Stimulated activated CD8-positive, alpha-beta memory T cell treated with anti-CD3 and anti-CD28 coated beads, Interleukin-4, amount 100 ng/mL, for 48 hours (primary cell): ENCODE measurements around the gene EPAS1.

Experiments used
- DNase-seq: peaks from one replicate; pipeline ENCODE4 v3.0.0-alpha.2; 2020

EPAS1 gene

GRCh38 chr2:46303233-46303632, 6.0 kb downstream of the EPAS1 start:
- DNase-seq, result no peak

DNA sequence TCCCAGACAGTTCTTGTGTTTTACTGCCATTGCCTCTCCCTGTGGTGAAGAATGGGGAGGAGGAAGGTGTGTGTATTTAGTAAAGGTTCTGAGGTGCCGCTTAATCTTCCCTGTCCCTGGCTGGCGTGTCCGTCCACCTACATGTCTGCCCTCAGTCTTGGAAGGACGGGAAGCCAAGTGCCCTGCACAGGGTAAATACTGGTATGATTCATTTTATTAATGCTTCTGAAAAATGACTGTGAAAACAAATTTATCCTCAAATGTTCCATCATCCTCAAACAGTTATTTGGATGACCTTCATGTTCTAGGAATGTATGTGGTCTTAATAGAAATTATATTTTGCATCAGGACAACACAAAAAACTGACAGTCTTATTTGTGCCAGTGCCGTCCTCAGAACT, 6.6 kb downstream of the EPAS1 start:
- DNase-seq, result no peak

- no peak for DNase-seq
Observed at GRCh38 chr2:46304635-46305034, 7.4 kb downstream of the EPAS1 start.

- no peak for DNase-seq
Observed at GRCh38 chr2:46305187-46305586, 8.0 kb downstream of the EPAS1 start.

DNA sequence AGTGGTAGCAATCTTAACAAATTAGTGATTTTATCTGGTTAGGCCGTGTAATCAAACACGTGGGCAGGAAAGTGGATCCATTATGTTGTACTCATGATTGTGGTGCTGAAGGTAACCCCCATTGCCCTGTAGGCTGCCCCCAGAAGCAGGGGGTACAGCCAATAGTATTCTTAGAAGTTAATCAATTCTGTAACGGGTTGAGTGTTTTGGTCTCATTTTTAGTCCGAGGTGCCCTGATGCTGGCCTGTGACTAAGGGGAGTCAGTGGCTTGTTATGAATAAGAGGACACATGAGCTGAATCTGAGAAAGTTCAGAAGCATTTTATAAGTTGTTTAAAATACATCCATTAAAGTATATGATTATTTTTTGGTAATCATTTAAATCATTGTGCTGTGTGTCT, 8.6 kb downstream of the EPAS1 start:
- DNase-seq, result peak; percentile 34

DNA sequence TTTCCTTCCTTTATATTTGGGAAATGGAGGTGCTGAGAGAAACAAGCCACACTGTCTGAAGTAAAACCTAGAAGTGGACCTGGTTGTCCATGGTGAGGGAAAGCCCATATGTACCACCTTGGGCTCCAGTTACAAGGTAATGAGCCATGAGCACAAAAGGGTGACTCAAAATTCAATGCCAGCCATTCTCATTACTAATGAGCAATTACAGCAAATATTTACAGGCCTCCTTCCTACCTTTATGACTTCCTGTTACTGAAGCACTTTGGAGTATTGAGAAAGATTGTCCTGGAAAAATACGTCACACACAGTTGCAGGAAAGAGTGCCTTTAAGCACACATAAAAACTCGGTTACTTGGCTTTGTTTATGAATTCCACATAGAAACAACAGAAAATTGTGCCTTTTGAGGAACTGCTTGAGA, 9.1 kb downstream of the EPAS1 start:
- no peak for DNase-seq

GRCh38 chr2:46306988-46307655, 9.9 kb downstream of the EPAS1 start:
- no peak for DNase-seq

DNA sequence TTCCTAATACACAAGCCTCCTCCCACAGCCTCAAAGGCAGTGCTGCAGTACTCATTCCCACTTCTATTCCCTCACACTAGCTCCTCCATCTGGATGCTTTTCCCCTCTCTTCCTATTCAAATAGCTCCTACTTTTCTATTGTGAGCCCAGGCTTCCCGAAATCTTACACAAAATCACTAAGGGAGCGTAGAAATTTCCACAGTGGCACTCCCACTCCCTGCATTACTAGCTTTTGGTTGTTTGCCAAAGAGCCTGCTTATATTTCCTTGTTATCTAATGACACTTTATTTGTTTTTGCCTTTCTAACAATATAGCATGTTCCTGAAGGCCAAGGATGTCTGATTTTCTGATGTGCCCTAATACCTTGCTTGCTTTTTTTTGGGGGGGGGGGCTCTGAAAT, 10.9 kb downstream of the EPAS1 start:
- no peak for DNase-seq

- DNase-seq, result no peak
Observed at GRCh38 chr2:46308629-46309028, 11.4 kb downstream of the EPAS1 start.

DNA sequence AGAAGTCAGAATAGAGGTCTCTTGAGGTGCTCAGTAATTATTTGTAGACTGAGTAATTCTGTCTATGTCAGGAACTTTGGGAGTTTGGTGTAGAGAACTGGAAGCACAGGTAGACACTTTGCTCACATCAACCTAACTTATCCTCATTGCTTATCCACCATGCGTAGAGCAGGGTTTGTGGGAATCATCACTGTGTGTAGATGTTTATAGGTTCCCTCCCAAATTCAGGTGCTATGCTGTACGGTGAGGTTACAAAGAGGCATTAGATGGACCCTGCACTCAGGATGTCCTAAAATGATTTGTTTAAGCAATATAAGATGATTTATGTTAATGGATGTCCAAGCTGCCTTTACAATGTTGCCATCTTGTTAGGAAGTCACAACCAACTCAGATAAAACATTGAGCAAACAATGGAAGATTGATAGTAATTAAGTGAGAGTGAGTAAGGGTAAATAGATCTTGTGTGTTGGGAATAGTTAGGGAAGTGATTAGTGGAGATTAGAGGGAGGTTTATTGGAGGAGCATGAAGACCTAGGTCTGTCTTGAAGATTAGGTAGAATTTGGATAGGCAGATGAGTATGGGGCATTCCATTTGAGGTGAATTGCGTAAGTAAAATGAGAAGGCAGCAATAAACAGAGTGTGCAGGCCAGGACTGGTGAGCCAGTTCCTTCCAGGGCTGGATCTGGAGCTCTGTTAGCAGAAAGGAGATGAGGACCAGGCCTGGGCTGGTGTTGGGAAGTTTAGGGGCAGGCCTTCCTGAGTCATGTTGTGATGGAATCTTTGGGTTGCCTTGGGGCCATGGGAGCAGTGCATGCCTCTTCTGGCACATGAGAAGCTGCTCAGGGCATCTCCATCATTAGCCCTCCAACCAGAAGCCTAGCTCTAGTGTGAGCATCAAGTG, 12.1 kb downstream of the EPAS1 start:
- DNase-seq, result no peak

DNA sequence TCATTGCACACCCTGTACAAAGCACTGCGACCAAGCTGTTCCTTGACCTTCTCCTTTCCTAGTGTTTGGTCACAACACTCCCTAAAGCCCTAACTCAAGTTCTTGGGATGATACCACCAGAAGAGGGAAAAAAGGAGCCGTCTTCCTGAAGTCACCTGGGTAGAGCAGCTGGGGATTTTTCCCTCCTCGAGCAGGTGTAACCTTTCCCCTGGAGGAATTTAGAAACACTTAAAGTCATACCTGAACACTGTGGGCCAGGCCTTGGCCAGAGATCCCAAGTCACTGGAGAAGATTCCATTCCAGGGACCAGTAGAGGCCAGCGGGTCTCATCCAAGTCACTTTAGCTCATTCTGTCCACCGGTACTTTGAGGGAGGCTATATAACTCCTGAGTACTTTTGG, 13.2 kb downstream of the EPAS1 start:
- no peak for DNase-seq

GRCh38 chr2:46311651-46312223, 14.5 kb downstream of the EPAS1 start:
- no peak for DNase-seq

DNA sequence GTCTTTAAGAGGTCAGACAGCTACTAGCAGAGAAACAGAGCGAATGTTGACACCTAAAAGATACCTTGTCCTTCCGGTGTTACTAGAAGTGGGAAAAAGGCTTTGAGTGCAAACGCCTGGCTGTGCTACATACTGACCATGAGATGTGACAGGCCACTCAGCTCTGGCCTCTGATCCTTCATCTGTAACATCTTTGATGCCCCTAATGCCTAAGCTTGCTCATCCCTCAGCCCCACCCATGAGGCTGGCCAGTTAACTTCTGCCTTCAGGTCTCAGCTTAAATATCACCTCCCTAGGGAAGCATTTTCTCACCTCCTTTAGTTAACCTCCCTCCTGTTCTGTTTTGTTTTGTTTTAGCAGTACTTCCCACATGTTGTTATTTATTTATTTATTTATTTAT, 15.9 kb downstream of the EPAS1 start:
- DNase-seq, result no peak

GRCh38 chr2:46314065-46314835, 17.0 kb downstream of the EPAS1 start:
- no peak for DNase-seq

- DNase-seq, result no peak
Observed at GRCh38 chr2:46315103-46315890, 18.1 kb downstream of the EPAS1 start.

DNA sequence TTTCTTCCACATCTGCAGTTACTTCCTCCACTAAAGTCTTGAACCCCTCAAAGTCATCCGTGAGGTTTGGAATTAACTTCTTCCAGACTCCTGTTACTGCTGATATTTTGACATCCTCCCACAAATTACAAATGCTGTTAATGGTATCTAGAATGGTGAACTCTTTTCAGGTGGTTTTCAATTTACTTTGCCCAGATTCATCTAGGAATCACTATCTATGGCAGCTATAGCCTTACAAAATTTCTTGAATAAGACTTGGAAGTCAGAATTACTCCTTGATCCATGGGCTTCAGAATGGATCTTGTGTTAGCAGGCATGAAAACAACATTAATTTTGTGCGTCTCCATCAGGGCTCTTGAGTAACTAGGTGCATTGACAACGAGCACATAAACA, 19.9 kb downstream of the EPAS1 start:
- no peak for DNase-seq

GRCh38 chr2:46318579-46319460, 21.6 kb downstream of the EPAS1 start:
- DNase-seq, result no peak

GRCh38 chr2:46319711-46320110, 22.5 kb downstream of the EPAS1 start:
- no peak for DNase-seq

- no peak for DNase-seq
Observed at GRCh38 chr2:46320141-46320567, 22.9 kb downstream of the EPAS1 start.

- DNase-seq, result no peak
Observed at GRCh38 chr2:46323730-46324129, 26.5 kb downstream of the EPAS1 start.
